PFSK-1 (cell line): ENCODE results near the gene LRP6.

Experiments
- FOXP2 ChIP-seq: optimal IDR thresholded peaks from 2 replicates; pipeline ENCODE3; 2011; ENCODE audit warnings: borderline replicate concordance, control low read depth, inconsistent platforms; ENCODE audit not compliant: insufficient read depth; ENCODE audit errors: extremely low read length, extremely low read depth
- POLR2AphosphoS5 ChIP-seq: IDR thresholded peaks from 2 replicates; pipeline ENCODE4 v1.6.1; 2012; ENCODE audit warnings: low read depth, mild to moderate bottlenecking, control low read depth, low read length, moderate library complexity
- REST ChIP-seq, 2 experiments: IDR thresholded peaks; 2 replicates each; pipeline versions ENCODE4 v1.6.1 to v1.8.0; 2011 to 2012; ENCODE audit warnings: low read depth in 2 of 2, low read length in 2 of 2, control low read depth in 1 of 2, inconsistent platforms in 1 of 2, mild to moderate bottlenecking in 1 of 2, moderate library complexity in 1 of 2; ENCODE audit not compliant: insufficient read depth in 1 of 2
- SIN3A ChIP-seq: IDR thresholded peaks from 2 replicates; pipeline ENCODE4 v1.6.1; 2012; ENCODE audit warnings: mild to moderate bottlenecking, low read length, moderate library complexity, borderline replicate concordance; ENCODE audit not compliant: insufficient read depth
- TAF1 ChIP-seq: IDR thresholded peaks from 2 replicates; pipeline ENCODE4 v1.6.1; 2012; ENCODE audit warnings: low read length, control low read depth, borderline replicate concordance; ENCODE audit not compliant: insufficient read depth

LRP6 gene

GRCh38 chr12:12275874-12276273, 9.0 kb upstream of the LRP6 start:
- no peak for TF ChIP-seq SIN3A
- TF ChIP-seq FOXP2, result no peak
- TF ChIP-seq REST (IDR thresholded peaks at IDR 0.05; ENCODE audit: insufficient read depth in 1 of 2, low read depth in 2 of 2, low read length in 2 of 2), result no peak
- TF ChIP-seq TAF1, result no peak
- no peak for TF ChIP-seq POLR2AphosphoS5

DNA sequence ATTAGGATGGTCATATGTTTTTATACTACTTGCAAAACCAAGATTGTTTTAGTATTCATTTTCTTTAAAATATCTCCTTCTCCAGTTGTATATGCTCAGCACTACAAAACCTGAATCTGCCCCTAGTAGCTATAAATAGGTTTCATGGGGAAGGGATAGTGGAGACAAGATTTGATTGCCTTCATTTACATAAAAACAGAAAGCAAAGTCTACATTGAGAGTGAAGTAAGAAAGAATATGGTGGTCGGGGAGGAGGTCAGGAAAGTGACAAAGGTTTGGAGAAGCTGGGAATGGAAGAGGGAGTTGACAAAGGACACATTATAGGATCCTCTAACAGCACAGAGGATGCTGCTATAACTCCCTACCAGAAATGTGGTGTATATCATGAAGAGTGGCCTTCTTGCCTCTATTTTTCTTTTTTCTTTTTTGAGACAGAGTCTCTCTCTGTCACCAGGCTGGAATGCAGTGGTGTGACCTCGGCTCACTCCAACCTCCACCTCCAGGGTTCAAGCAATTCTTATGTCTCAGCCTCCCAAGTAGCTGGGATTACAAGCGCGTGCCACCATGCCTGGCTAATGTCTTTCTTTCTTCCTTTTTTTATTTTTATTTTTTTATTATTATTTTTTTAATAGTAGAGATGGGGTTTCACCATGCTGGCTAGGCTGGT, 6.6 kb upstream of the LRP6 start:
- TF ChIP-seq TAF1 (no peak), POLR2AphosphoS5 (no peak), REST (IDR thresholded peaks at IDR 0.05; ENCODE audit: insufficient read depth in 1 of 2, low read depth in 2 of 2, low read length in 2 of 2) (no peak), FOXP2 (no peak), SIN3A (no peak)

DNA sequence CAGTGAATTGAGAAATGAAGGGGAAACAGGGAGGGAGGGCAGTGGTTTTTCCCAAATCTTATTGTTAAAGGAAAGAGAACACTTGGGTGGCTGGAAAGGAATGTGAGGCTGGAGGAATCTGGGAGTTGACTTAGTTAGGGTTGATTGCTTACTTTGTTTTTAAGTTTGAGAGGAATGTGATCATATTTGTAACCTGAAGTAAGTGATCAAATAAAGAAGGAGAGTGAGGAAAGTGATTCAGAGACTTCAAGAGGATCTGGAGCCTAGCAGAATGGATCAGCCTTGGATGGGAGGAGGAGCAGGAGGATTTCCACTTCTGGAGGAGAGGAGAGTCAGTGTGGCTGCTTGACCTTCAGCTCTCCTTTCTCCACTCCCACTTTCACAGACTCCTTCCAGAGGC, 6.0 kb upstream of the LRP6 start:
- TF ChIP-seq POLR2AphosphoS5, result no peak
- TF ChIP-seq FOXP2, result no peak
- no peak for TF ChIP-seq TAF1
- no peak for TF ChIP-seq REST (IDR thresholded peaks at IDR 0.05; ENCODE audit: insufficient read depth in 1 of 2, low read depth in 2 of 2, low read length in 2 of 2)
- no peak for TF ChIP-seq SIN3A

- TF ChIP-seq POLR2AphosphoS5 (no peak), FOXP2 (no peak), REST (IDR thresholded peaks at IDR 0.05; ENCODE audit: insufficient read depth in 1 of 2, low read depth in 2 of 2, low read length in 2 of 2) (no peak), TAF1 (no peak), SIN3A (no peak)
These were observed 3.4 kb upstream of the LRP6 start for GRCh38 chr12:12270226-12270625.

DNA sequence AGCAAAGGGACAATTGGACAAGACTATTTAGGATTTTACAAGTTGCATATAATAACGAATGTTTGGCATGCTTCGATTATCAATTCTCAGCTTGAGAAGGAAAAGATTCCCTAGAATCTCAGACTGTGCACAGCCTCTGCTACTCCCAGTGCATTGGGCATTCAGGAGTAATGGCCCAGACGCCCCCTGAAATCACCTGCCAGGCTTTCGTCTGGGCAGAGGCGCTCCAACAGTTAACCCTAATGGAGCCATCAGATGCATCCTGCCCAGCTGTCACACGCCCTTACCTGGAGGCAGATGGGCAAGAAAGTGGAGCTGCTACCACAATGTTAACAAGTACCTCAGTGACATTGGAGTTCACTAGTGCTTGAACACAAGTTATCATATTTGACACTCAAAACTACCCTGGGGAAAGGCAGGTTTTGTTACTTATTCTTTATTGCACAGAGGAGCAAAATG, 927 bp upstream of the LRP6 start:
- TF ChIP-seq POLR2AphosphoS5, result no peak
- TF ChIP-seq TAF1, result no peak
- no peak for TF ChIP-seq REST (IDR thresholded peaks at IDR 0.05; ENCODE audit: insufficient read depth in 1 of 2, low read depth in 2 of 2, low read length in 2 of 2)
- TF ChIP-seq FOXP2, result no peak
- TF ChIP-seq SIN3A, result no peak
